A549 treated with AZD9567 at 1 μM for 4 hours (cell line): Measurements from ENCODE around the gene PARD3. TPM values are rescaled to one million over a fixed set of nuclear protein-coding genes. Genes with fewer than 3 reads are reported as not detected.

ENCODE experiments used
- total RNA-seq: library from RNA; stranded (reverse); fragments of 200-300 nt; extraction: Qiagen RNA extraction; gene quantifications from 5 replicates; pipeline ENCODE4 v1.2.3, GENCODE V29; 2022; ENCODE audit not compliant: insufficient read depth

PARD3 gene
- total RNA-seq = 48.2 to 72.6 TPM (median 50.9 TPM) in 5 replicates

DNA sequence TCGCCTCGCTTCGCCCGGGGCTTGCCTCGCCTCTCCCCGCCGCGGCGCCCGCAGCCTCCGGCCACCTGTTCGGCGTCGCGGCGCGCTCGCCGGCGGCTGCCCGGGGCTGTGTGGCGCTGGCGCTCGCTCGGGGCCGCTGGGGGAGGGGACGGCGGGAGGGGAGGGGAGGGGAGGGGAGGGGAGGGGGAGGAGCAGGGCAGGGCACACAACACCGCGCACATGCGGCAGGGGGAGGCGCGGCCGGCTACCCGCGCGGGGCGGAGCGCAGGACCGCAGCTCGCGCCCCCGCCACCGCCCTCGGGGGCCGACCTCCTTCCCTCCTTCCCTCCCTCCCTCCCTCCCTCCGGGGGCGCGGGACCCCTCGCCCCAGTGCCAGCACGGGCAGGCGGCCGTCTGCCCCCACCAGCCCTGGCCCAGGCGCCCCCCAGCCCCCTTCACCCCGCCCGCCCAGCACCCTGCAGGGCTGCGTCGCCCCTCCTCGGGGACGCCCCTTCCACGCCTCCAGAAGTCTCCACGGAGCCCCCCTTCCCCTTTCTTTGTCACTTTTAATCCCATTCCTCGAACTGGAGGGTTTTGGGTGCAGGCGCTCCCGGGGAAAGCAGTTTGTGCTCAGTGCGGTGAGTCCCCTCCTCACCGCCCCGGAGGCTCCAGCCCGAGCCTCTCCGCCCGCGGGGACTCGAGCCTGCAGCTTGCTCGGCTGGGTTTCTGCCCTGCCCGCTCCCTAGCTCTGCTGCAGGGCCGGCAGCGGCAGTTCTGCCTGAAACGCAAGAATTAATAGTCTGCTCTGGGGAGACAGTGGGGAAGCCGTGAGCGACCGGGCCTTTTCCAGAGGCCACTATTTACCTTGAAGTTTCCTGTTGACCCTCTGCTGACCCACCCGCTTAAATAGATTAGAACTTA is at the start of gene PARD3:
PARD3 (minus strand) TSS at position 112 of the 900 bp plus-strand sequence. CDS start 301 bp downstream, outside the sequence.

